ENCODE data around the gene KRTAP1-3.

Gene KRTAP1-3

DNA sequence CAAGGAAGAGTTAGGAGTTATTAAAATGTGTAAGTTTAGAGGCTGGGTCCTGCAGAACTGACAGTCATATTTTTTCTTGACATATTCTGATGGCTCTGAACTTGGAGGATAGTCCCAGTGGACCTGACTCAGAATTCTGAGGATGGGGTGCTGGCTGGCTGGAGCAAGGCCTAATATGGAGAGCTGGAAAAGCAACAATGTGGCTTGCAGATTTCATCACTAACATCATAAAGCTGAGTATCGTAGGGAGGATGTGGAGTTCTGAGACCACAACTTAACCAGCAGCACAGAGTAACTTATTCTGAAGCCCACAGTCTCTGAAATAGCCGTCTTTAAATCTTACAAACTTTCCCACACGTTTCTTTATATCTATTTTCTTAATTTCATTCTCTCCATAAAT is 10.0 kb downstream of the KRTAP1-3 start:
- H3K36me3 ChIP-seq (ENCODE audit: control insufficient read depth, insufficient read depth, low read length), result no peaks in the 10 kb centered on the region
- H3K27ac ChIP-seq (ENCODE audit: low read length), result no peak overlapping the region
- no peaks in the 10 kb centered on the region for H3K27me3 ChIP-seq (ENCODE audit: control insufficient read depth, insufficient read depth, low read length)
- WGBS (ENCODE audit: insufficient coverage, insufficient read length), result 100% methylated on average over 2 of the region's 3 CpGs
- no peak overlapping the region for H3K4me3 ChIP-seq (ENCODE audit: low read length)
- no peaks in the 10 kb centered on the region for H3K4me1 ChIP-seq (ENCODE audit: control insufficient read depth, insufficient read depth, low read length)
- DNase-seq (ENCODE audit: low read depth, low spot score), result no peak
- H3K9me3 ChIP-seq (ENCODE audit: control insufficient read depth, insufficient read depth, low read length), result no peaks in the 10 kb centered on the region

DNA sequence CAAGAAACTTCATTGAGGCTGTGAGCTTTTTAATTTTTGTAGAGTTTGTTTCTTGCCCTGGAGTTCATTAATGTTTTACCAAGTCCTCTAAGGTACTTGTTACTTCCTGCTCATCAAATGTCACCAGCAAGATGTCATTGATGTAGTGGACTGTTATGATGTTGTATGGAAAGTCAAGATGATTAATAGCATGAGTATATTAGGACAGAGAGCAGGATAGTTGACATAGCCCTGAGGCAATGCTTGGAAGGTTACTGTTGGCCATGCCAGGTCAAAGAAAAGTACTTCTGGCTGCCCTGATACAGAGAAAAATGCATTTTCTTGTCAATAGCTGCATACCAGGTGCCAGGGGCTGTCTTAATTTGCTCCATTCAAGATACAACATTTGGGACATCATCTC is 14.3 kb downstream of the KRTAP1-3 start:
- Histone ChIP-seq H3K4me3 (ENCODE audit: low read length) (no peak overlapping the region), H3K27ac (ENCODE audit: low read length) (no peak overlapping the region), H3K4me1 (ENCODE audit: control insufficient read depth, insufficient read depth, low read length) (no peaks in the 10 kb centered on the region; the same call in 1 of the 2 replicates), H3K36me3 (ENCODE audit: control insufficient read depth, insufficient read depth, low read length) (no peaks in the 10 kb centered on the region), H3K9me3 (ENCODE audit: control insufficient read depth, insufficient read depth, low read length) (no peaks in the 10 kb centered on the region), H3K27me3 (ENCODE audit: control insufficient read depth, insufficient read depth, low read length) (no peaks in the 10 kb centered on the region)
- no peak for DNase-seq (ENCODE audit: low read depth, low spot score)

DNA sequence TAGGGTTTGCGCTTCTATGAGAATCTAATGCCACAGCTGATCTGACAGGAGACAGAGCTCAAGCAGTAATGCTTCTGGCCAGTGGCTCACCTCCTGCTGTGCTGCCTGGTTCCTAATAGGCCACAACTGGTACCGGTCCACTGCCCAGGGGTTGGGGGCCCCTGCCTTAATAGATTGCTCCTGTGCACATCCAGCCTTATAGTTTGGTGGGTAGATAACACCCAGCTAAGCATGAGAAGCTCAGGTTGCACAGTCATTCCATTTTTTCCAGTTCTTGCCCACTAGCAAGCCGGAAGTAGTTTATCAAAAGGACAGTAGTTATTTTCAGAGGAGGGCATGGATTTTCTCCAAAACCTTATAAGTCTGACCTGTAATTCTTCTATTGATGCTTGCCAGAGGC is 15.3 kb downstream of the KRTAP1-3 start:
- H3K27me3 ChIP-seq (ENCODE audit: control insufficient read depth, insufficient read depth, low read length), result no peaks in the 10 kb centered on the region
- no CpG with 5 or more reads among the region's 3 CpGs for WGBS (ENCODE audit: insufficient coverage, insufficient read length)
- H3K4me1 ChIP-seq (ENCODE audit: control insufficient read depth, insufficient read depth, low read length), result no peaks in the 10 kb centered on the region; the same call in 1 of the 2 replicates
- no peaks in the 10 kb centered on the region for H3K36me3 ChIP-seq (ENCODE audit: control insufficient read depth, insufficient read depth, low read length)
- no peak overlapping the region for H3K27ac ChIP-seq (ENCODE audit: low read length)
- H3K9me3 ChIP-seq (ENCODE audit: control insufficient read depth, insufficient read depth, low read length), result no peaks in the 10 kb centered on the region
- H3K4me3 ChIP-seq (ENCODE audit: low read length), result no peak overlapping the region
- DNase-seq (ENCODE audit: low read depth, low spot score), result no peak

DNA sequence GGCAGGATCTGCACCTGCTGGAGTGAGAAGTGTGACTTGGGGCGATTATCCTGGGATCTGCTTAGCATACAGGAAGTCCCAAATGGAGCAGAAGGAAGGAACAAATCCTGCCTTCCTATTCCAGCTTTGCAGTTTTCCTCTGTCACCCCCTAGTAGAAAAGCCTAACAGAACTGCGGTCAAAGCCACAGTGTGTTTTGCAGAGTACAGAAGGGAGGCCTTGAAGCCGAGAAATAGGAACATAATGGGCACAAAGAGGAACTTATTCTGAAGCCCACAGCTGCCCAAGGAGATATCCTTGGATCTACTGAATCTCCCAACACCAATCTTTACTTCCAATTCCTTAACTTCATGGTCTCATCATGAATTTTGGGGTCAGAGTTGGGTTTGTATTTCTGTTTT is 16.1 kb downstream of the KRTAP1-3 start:
- Histone ChIP-seq H3K27me3 (ENCODE audit: control insufficient read depth, insufficient read depth, low read length) (no peaks in the 10 kb centered on the region), H3K4me1 (ENCODE audit: control insufficient read depth, insufficient read depth, low read length) (no peaks in the 10 kb centered on the region; the same call in 1 of the 2 replicates), H3K36me3 (ENCODE audit: control insufficient read depth, insufficient read depth, low read length) (no peaks in the 10 kb centered on the region), H3K9me3 (ENCODE audit: control insufficient read depth, insufficient read depth, low read length) (no peaks in the 10 kb centered on the region), H3K4me3 (ENCODE audit: low read length) (no peak overlapping the region), H3K27ac (ENCODE audit: low read length) (no peak overlapping the region)
- DNase-seq (ENCODE audit: low read depth, low spot score), result no peak
- WGBS (ENCODE audit: insufficient coverage, insufficient read length), result no CpG with 5 or more reads among the region's 3 CpGs

DNA sequence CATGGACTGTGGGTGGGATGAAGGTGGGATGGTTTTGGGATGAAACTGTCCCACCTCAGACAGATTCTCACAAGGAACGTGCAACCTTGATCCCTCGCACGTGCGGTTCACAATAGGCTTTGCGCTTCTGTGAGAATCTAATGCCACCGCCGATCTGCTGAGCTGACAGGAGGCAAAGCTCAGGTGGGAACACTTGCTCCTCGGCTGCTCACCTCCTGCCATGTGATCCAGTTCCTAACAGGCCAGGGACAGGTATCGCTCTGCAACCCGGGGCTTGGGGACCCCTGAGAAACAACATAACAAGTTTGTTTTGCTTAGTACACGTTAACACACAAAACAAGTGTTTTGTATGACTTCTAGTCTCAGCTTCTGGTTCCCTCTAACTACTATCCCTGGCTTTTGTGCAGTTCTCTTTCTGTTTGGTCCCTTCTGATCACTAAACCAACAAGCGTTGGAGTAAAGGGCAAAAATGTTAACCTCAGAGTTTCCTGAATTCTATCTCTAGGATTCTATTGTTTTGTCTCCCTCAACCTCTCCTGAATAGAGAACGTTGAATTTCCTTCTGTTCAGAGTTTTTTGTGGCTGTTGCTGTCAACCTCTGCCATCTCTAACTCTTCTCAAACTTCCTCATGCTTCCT is 18.0 kb downstream of the KRTAP1-3 start:
- DNase-seq (ENCODE audit: low read depth, low spot score), result no peak
- H3K4me1 ChIP-seq (ENCODE audit: control insufficient read depth, insufficient read depth, low read length), result no peaks in the 10 kb centered on the region; the same call in 1 of the 2 replicates
- no peaks in the 10 kb centered on the region for H3K27me3 ChIP-seq (ENCODE audit: control insufficient read depth, insufficient read depth, low read length)
- WGBS (ENCODE audit: insufficient coverage, insufficient read length), result no CpG with 5 or more reads among the region's 13 CpGs
- H3K36me3 ChIP-seq (ENCODE audit: control insufficient read depth, insufficient read depth, low read length), result no peaks in the 10 kb centered on the region
- H3K9me3 ChIP-seq (ENCODE audit: control insufficient read depth, insufficient read depth, low read length), result no peaks in the 10 kb centered on the region
- H3K4me3 ChIP-seq (ENCODE audit: low read length), result no peak overlapping the region
- no peak overlapping the region for H3K27ac ChIP-seq (ENCODE audit: low read length)

DNA sequence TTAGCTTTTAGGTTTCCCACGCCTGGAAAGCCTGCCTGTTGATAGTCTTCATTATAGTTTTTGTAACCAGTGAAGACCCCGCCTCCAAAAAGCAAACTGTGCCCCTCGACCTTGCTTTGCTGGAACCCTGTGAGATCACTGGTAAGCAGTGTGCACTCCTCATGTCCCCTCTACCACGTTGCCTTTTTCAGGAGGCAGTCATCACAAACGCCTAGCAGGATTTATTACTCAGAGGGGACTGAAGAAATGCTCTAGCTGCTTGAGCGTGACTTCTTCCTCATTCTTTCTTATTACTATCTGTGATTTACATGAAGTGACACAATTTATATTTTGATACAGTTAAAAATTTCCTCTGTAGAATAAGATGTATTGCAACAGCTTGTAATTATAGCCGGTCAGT is 19.2 kb downstream of the KRTAP1-3 start:
- Histone ChIP-seq H3K27me3 (ENCODE audit: control insufficient read depth, insufficient read depth, low read length) (no peaks in the 10 kb centered on the region), H3K36me3 (ENCODE audit: control insufficient read depth, insufficient read depth, low read length) (no peaks in the 10 kb centered on the region), H3K4me1 (ENCODE audit: control insufficient read depth, insufficient read depth, low read length) (no peaks in the 10 kb centered on the region; the same call in 1 of the 2 replicates), H3K27ac (ENCODE audit: low read length) (no peak overlapping the region), H3K9me3 (ENCODE audit: control insufficient read depth, insufficient read depth, low read length) (no peaks in the 10 kb centered on the region), H3K4me3 (ENCODE audit: low read length) (no peak overlapping the region)
- DNase-seq (ENCODE audit: low read depth, low spot score), result no peak
- WGBS (ENCODE audit: insufficient coverage, insufficient read length), result no CpG with 5 or more reads among the region's 7 CpGs

DNA sequence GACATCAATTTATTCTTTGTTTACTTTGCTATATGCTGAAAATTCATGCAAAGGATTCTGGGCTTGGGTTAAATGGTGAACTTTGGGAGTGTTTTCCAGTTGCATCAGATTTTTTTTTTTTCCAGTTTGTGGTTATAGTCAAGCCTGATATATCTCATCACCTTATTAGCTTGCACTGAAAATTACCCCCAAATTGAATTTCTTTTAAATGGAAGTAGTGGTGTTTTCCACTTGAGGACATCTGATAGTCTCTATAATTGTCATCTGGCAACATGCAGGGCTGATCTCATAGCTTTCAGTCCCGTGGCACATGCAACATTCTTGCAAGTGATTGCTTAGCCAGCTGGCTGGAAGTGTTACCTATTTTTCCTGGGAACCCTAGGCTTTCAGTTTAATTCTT is 21.1 kb downstream of the KRTAP1-3 start:
- Histone ChIP-seq H3K9me3 (ENCODE audit: control insufficient read depth, insufficient read depth, low read length) (no peaks in the 10 kb centered on the region), H3K4me3 (ENCODE audit: low read length) (no peak overlapping the region), H3K36me3 (ENCODE audit: control insufficient read depth, insufficient read depth, low read length) (no peaks in the 10 kb centered on the region), H3K27me3 (ENCODE audit: control insufficient read depth, insufficient read depth, low read length) (no peaks in the 10 kb centered on the region), H3K27ac (ENCODE audit: low read length) (no peak overlapping the region), H3K4me1 (ENCODE audit: control insufficient read depth, insufficient read depth, low read length) (peaks cover 4% of the 10 kb centered on the region)
- DNase-seq (ENCODE audit: low read depth, low spot score), result no peak
- no CpG with 5 or more reads among the region's 1 CpG for WGBS (ENCODE audit: insufficient coverage, insufficient read length)

DNA sequence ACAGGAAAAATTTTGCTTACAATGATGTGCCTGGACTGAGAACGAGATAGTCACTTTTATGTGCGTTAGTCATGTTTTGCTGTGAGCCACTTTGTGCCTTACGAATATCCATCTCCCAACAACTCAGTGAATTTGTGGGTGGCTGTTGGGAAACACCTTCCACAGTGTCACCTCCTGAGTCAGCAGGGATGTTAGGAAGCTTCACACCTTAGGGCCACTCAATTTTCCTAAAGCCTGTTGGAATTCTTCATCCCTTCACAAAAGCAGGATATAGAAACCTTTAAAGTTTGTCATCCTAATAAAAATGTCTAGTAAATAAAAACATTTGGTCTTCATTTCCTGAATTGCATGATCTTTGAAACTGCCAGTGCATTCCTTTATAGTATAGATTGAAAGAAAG is 21.5 kb downstream of the KRTAP1-3 start:
- H3K4me1 ChIP-seq (ENCODE audit: control insufficient read depth, insufficient read depth, low read length), result peaks cover 6% of the 10 kb centered on the region

DNA sequence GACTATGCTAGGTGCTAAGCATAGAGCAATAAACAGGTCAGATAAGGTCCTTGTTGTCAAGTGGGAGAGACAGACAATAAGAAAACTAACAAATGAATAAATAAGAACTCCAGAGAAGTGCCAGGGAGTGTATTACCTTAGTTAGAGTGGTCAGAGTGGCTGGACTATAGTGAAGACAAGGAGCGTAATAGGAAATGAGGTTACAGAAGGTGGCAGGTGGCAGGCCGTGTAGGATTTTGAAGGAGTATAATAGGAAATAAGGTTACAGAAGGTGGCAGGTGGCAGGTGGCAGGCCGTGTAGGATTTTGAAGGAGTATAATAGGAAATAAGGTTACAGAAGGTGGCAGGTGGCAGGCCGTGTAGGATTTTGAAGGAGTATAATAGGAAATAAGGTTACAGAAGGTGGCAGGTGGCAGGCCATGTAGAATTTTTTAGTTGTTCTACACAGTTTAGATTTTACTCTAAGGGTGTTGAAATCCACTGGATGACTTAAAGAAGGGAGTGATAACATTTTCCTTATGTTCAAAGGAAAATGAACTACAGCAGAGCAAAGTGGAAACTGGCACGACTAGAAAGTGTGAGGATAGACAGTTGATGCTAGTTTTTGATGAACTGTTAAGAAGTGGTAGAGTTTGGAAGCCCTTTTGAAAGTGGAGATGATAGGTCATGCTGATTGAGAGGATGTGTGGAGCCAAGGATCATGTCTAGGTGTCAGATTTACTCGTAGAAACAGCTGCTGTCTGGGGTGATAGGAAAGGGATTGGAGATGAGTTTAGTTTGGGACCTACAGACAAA is 22.2 kb downstream of the KRTAP1-3 start:
- peaks cover 6% of the 10 kb centered on the region for H3K4me1 ChIP-seq (ENCODE audit: control insufficient read depth, insufficient read depth, low read length)
- WGBS (ENCODE audit: insufficient coverage, insufficient read length), result 100% methylated on average over 1 of the region's 6 CpGs
- H3K27ac ChIP-seq (ENCODE audit: low read length), result no peak overlapping the region
- H3K9me3 ChIP-seq (ENCODE audit: control insufficient read depth, insufficient read depth, low read length), result no peaks in the 10 kb centered on the region
- H3K4me3 ChIP-seq (ENCODE audit: low read length), result no peak overlapping the region
- no peaks in the 10 kb centered on the region for H3K36me3 ChIP-seq (ENCODE audit: control insufficient read depth, insufficient read depth, low read length)
- no peak for DNase-seq (ENCODE audit: low read depth, low spot score)
- H3K27me3 ChIP-seq (ENCODE audit: control insufficient read depth, insufficient read depth, low read length), result no peaks in the 10 kb centered on the region

More for the DNA sequence above, 21.5 kb downstream of the KRTAP1-3 start:
- Histone ChIP-seq H3K27me3 (ENCODE audit: control insufficient read depth, insufficient read depth, low read length) (no peaks in the 10 kb centered on the region), H3K4me3 (ENCODE audit: low read length) (no peak overlapping the region), H3K9me3 (ENCODE audit: control insufficient read depth, insufficient read depth, low read length) (no peaks in the 10 kb centered on the region), H3K27ac (ENCODE audit: low read length) (no peak overlapping the region), H3K36me3 (ENCODE audit: control insufficient read depth, insufficient read depth, low read length) (no peaks in the 10 kb centered on the region)
- WGBS (ENCODE audit: insufficient coverage, insufficient read length), result no CpG with 5 or more reads among the region's 3 CpGs
- no peak for DNase-seq (ENCODE audit: low read depth, low spot score)

DNA sequence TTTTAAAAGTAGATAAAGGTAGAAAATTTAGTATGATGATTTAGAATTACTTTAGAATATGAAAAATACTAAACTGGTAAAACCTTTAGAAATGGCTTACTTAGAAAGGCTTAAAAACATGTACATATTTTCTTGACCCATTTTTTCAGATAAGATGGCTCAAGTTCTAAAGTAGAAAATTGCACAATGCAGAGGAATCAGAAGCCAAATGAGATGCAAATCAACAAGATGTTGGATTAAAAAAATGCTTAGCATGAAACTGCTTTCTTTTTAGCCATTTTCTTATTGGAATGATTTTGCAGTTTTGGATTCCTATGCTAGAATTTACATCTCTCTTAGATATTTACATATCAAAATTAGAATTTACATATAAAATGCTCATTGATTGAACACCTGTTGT is 24.2 kb downstream of the KRTAP1-3 start:
- H3K4me1 ChIP-seq (ENCODE audit: control insufficient read depth, insufficient read depth, low read length), result peaks cover 6% of the 10 kb centered on the region
- H3K9me3 ChIP-seq (ENCODE audit: control insufficient read depth, insufficient read depth, low read length), result no peaks in the 10 kb centered on the region
- no peak overlapping the region for H3K27ac ChIP-seq (ENCODE audit: low read length)
- DNase-seq (ENCODE audit: low read depth, low spot score), result no peak
- H3K27me3 ChIP-seq (ENCODE audit: control insufficient read depth, insufficient read depth, low read length), result no peaks in the 10 kb centered on the region
- no peaks in the 10 kb centered on the region for H3K36me3 ChIP-seq (ENCODE audit: control insufficient read depth, insufficient read depth, low read length)
- no peak overlapping the region for H3K4me3 ChIP-seq (ENCODE audit: low read length)

DNA sequence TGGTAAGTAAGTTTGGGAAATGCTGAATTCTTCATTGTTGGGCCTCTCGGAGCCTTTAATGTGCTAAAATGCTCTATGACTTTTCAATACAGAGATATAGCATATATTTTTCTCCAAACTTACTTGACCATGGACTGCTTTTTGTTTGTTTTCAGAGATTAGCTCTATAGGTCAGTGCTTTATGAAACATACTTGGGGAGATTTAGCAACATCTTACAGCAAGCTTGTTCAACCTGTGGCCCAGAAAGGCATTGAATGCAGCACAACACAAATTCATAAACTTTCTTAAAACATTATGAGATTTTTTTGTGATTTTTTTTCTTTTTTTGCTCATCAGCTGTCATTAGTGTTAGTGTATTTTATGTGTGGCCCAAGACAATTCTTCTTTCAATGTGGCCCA is 24.7 kb downstream of the KRTAP1-3 start:
- Histone ChIP-seq H3K36me3 (ENCODE audit: control insufficient read depth, insufficient read depth, low read length) (no peaks in the 10 kb centered on the region), H3K27ac (ENCODE audit: low read length) (no peak overlapping the region), H3K27me3 (ENCODE audit: control insufficient read depth, insufficient read depth, low read length) (no peaks in the 10 kb centered on the region), H3K4me3 (ENCODE audit: low read length) (no peak overlapping the region), H3K4me1 (ENCODE audit: control insufficient read depth, insufficient read depth, low read length) (peaks cover 6% of the 10 kb centered on the region), H3K9me3 (ENCODE audit: control insufficient read depth, insufficient read depth, low read length) (no peaks in the 10 kb centered on the region)
- DNase-seq (ENCODE audit: low read depth, low spot score), result no peak
- no CpG with 5 or more reads among the region's 1 CpG for WGBS (ENCODE audit: insufficient coverage, insufficient read length)
